Measurements from ENCODE around the gene CFAP119. TPM values are rescaled to one million over a fixed set of nuclear protein-coding genes. Genes with fewer than 3 reads are reported as not detected.

The CFAP119 gene
- total and polyA plus RNA-seq, 2 experiments from 2014 or later = 2.2 to 5.2 TPM

DNA sequence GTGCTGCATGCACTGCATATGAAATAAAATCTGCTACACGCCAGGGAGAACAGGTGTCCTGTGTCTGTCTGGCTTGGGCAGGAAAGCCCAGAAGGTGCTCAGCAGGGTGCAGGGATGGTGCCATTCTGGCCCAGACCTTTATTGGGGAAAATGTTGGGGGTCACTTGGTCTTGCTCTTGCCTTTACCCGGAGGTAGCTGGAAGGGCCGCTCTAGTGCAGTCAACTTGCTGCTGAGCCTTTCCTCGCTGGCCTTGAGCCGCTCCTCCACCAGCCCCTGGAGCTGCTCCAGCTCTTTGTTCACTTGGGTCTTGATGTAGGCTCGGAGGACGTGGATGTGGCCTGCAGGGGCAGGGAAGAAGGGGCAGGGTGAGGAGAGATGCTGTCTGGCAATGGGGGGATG, 4.5 kb downstream of the CFAP119 start:
- no peaks in the 10 kb centered on the region for H3K9me3 Mint-ChIP-seq
- Histone ChIP-seq H4K20me1 (replicated peaks; ENCODE audit: insufficient read depth) (peaks cover 11% of the 10 kb centered on the region), H3K27me3 (ENCODE audit: insufficient read depth) (no peaks in the 10 kb centered on the region), H3K79me2 (replicated peaks; ENCODE audit: insufficient read depth) (no peaks in the 10 kb centered on the region), H3K9me2 (ENCODE audit: insufficient read depth) (no peaks in the 10 kb centered on the region), H2AFZ (no peak overlapping the region), H3K36me3 (ENCODE audit: insufficient read depth) (peaks cover 11% of the 10 kb centered on the region; the same call in 1 of the 2 replicates), H3K4me3 (no peak overlapping the region), H3K4me2 (no peak overlapping the region), H3K4me1 (ENCODE audit: insufficient read depth) (peaks cover 6% of the 10 kb centered on the region; the same call in 1 of the 2 replicates), H3K27ac (ENCODE audit: low read depth) (no peak overlapping the region), H3F3A (replicated peaks; ENCODE audit: low read depth) (0 out of 2 replicates have a peak, but pooled peaks cover 7% of the 10 kb centered on the region)
- no peak overlapping the region for H3K27ac Mint-ChIP-seq
- ATAC-seq (no peak), DNase-seq (ENCODE audit: low spot score) (no peak)
- H3K4me3 Mint-ChIP-seq = no peak overlapping the region
- H3K36me3 Mint-ChIP-seq (ENCODE audit: low read depth) = peaks cover 25% of the 10 kb centered on the region
- H3K27me3 Mint-ChIP-seq (ENCODE audit: insufficient read depth, low read depth, poor library complexity) = peaks cover 24% of the 10 kb centered on the region
- peaks cover 10% of the 10 kb centered on the region for H3K4me1 Mint-ChIP-seq
- 0 out of 2 replicates have a peak, but pooled peaks have one; percentile 18 for TF ChIP-seq POLR2AphosphoS5 (IDR thresholded peaks at IDR 0.05; ENCODE audit: low read depth)
- TF ChIP-seq, protein P1, sequence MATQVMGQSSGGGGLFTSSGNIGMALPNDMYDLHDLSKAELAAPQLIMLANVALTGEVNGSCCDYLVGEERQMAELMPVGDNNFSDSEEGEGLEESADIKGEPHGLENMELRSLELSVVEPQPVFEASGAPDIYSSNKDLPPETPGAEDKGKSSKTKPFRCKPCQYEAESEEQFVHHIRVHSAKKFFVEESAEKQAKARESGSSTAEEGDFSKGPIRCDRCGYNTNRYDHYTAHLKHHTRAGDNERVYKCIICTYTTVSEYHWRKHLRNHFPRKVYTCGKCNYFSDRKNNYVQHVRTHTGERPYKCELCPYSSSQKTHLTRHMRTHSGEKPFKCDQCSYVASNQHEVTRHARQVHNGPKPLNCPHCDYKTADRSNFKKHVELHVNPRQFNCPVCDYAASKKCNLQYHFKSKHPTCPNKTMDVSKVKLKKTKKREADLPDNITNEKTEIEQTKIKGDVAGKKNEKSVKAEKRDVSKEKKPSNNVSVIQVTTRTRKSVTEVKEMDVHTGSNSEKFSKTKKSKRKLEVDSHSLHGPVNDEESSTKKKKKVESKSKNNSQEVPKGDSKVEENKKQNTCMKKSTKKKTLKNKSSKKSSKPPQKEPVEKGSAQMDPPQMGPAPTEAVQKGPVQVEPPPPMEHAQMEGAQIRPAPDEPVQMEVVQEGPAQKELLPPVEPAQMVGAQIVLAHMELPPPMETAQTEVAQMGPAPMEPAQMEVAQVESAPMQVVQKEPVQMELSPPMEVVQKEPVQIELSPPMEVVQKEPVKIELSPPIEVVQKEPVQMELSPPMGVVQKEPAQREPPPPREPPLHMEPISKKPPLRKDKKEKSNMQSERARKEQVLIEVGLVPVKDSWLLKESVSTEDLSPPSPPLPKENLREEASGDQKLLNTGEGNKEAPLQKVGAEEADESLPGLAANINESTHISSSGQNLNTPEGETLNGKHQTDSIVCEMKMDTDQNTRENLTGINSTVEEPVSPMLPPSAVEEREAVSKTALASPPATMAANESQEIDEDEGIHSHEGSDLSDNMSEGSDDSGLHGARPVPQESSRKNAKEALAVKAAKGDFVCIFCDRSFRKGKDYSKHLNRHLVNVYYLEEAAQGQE (IDR thresholded peaks at IDR 0.05; ENCODE audit: unreplicated experiment) = no peak

DNA sequence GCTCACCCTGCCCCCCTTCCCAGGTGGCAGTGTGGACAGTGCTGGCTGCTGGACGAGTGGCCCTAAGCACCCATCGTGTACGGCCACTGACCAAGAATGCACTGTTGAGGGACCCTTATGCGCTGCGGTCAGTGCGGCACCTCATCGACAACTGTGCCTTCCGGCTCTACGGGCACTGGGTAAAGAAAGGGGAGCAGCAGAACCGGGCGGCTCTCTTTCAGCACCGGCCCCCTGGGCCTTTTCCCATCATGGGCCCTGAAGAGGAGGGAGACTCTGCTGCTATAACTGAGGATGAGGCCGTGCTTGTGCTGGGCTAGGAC, 5.1 kb downstream of the CFAP119 start:
- Mint-ChIP-seq H3K4me1 (peaks cover 10% of the 10 kb centered on the region), H3K9me3 (no peaks in the 10 kb centered on the region), H3K27ac (no peak overlapping the region), H3K4me3 (no peak overlapping the region), H3K27me3 (ENCODE audit: insufficient read depth, low read depth, poor library complexity) (peaks cover 18% of the 10 kb centered on the region), H3K36me3 (ENCODE audit: low read depth) (peaks cover 26% of the 10 kb centered on the region)
- no peak for DNase-seq (ENCODE audit: low spot score)
- Histone ChIP-seq H4K20me1 (replicated peaks; ENCODE audit: insufficient read depth) (peaks cover 11% of the 10 kb centered on the region), H3K27me3 (ENCODE audit: insufficient read depth) (no peaks in the 10 kb centered on the region), H3K4me1 (ENCODE audit: insufficient read depth) (peaks cover 6% of the 10 kb centered on the region; the same call in 1 of the 2 replicates), H3K27ac (ENCODE audit: low read depth) (no peak overlapping the region), H2AFZ (no peak overlapping the region), H3K4me3 (no peak overlapping the region), H3F3A (replicated peaks; ENCODE audit: low read depth) (0 out of 2 replicates have a peak, but pooled peaks cover 7% of the 10 kb centered on the region), H3K79me2 (replicated peaks; ENCODE audit: insufficient read depth) (no peaks in the 10 kb centered on the region), H3K4me2 (no peak overlapping the region), H3K9me2 (ENCODE audit: insufficient read depth) (no peaks in the 10 kb centered on the region), H3K36me3 (ENCODE audit: insufficient read depth) (peaks cover 11% of the 10 kb centered on the region; the same call in 1 of the 2 replicates)
- no peak for ATAC-seq
- no peak for TF ChIP-seq EZH2phosphoT487 (IDR thresholded peaks at IDR 0.05; ENCODE audit: unreplicated experiment)
- TF ChIP-seq, protein P2, sequence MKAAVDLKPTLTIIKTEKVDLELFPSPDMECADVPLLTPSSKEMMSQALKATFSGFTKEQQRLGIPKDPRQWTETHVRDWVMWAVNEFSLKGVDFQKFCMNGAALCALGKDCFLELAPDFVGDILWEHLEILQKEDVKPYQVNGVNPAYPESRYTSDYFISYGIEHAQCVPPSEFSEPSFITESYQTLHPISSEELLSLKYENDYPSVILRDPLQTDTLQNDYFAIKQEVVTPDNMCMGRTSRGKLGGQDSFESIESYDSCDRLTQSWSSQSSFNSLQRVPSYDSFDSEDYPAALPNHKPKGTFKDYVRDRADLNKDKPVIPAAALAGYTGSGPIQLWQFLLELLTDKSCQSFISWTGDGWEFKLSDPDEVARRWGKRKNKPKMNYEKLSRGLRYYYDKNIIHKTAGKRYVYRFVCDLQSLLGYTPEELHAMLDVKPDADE (IDR thresholded peaks at IDR 0.05) = no peak
- no peak for TF ChIP-seq STAT1 (IDR thresholded peaks at IDR 0.05; ENCODE audit: unreplicated experiment)
- TF ChIP-seq CREB1 (CRISPR knock-in tag; IDR thresholded peaks at IDR 0.05; ENCODE audit: low read depth) = no peak
- no peak for TF ChIP-seq NANOG (IDR thresholded peaks at IDR 0.05; ENCODE audit: borderline replicate concordance)
- no peak for TF ChIP-seq JUNB (IDR thresholded peaks at IDR 0.05; ENCODE audit: unreplicated experiment)
- no peak for TF ChIP-seq ZNF114 (CRISPR knock-in tag; IDR thresholded peaks at IDR 0.05)
- TF ChIP-seq ZNF331 (CRISPR knock-in tag; IDR thresholded peaks at IDR 0.05; ENCODE audit: low read depth) = no peak
- TF ChIP-seq, protein P3, sequence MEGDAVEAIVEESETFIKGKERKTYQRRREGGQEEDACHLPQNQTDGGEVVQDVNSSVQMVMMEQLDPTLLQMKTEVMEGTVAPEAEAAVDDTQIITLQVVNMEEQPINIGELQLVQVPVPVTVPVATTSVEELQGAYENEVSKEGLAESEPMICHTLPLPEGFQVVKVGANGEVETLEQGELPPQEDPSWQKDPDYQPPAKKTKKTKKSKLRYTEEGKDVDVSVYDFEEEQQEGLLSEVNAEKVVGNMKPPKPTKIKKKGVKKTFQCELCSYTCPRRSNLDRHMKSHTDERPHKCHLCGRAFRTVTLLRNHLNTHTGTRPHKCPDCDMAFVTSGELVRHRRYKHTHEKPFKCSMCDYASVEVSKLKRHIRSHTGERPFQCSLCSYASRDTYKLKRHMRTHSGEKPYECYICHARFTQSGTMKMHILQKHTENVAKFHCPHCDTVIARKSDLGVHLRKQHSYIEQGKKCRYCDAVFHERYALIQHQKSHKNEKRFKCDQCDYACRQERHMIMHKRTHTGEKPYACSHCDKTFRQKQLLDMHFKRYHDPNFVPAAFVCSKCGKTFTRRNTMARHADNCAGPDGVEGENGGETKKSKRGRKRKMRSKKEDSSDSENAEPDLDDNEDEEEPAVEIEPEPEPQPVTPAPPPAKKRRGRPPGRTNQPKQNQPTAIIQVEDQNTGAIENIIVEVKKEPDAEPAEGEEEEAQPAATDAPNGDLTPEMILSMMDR (conservative IDR thresholded peaks at IDR 0.05; ENCODE audit: low read depth in 2 of 2) = no peak
- TF ChIP-seq, protein P1 (IDR thresholded peaks at IDR 0.05; ENCODE audit: unreplicated experiment) = no peak

Measured in GM23338 (cell line).